Right atrium auricular region (tissue), 2 donors: ENCODE results near the gene ARG1. TPM values are rescaled to one million over a fixed set of nuclear protein-coding genes. Genes with fewer than 3 reads are reported as not detected.

Experiments used
- DNase-seq: peaks from one replicate; pipeline ENCODE4 v3.0.0-alpha.2; 2019; ENCODE audit warnings: low spot score
- H3K27ac ChIP-seq, 2 donors: fragments of 200-600 bp; sonication (generic); 1 replicate in 1 of 2; 2 replicates in 1 of 2; pipeline ENCODE4 v1.5.1; 2016 to 2019
- H3K27me3 ChIP-seq, 2 donors: fragments of 200-600 bp; sonication (generic); one replicate each; pipeline versions ENCODE4 v1.5.1 to v1.6.0; 2017 to 2019
- H3K36me3 ChIP-seq: fragments of 200-600 bp; sonication (generic); one replicate; pipeline ENCODE4 v1.5.1; 2016
- H3K4me1 ChIP-seq, 2 donors: fragments of 200-600 bp; sonication (generic); one replicate each; pipeline versions ENCODE4 v1.5.1 to v1.6.0; 2017 to 2019
- H3K4me3 ChIP-seq, 2 donors: fragments of 200-600 bp; sonication (generic); 1 replicate in 1 of 2; 2 replicates in 1 of 2; pipeline ENCODE4 v1.5.1; 2017 to 2019; ENCODE audit warnings: mild to moderate bottlenecking in 1 of 2, moderate library complexity in 1 of 2
- H3K9me3 ChIP-seq, 2 donors: fragments of 200-600 bp; sonication (generic); one replicate each; pipeline ENCODE4 v1.5.1; 2019
- total RNA-seq, 2 donors: library from RNA; depleted of rRNA; stranded (reverse); fragments of >200 nt; gene quantifications; one replicate each; pipeline ENCODE4 v1.1.0, GENCODE V29; 2016
- TF ChIP-seq, protein P1 (sequence below), 2 donors: fragments of 200-600 bp; sonication (generic); IDR thresholded peaks; one replicate each; pipeline ENCODE4 v1.5.1; 2019; ENCODE audit warnings: antibody characterized with exemption in 2 of 2

Gene ARG1
- total RNA-seq, 2 donors from 2014 or later: 0.30 to 1.1 TPM

DNA sequence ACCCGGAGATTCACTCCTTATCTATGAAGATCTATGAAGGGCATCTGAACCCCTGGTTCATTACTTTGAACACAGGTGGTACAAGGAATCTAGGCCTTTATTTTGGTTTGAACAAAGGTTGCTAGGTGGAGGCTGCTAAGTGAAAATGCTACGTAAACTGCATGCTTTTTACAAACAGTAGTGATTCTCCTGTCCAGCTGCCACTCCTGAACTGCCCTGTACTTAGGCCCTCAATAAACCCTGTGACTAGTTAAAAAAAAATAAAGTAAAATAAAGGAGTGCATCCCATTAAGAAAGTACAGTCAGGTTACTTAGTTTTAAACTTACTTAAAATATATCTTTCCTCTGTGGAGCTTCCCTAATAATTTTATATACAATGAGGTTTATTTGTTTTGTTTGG, 27.7 kb upstream of the ARG1 start:
- Histone ChIP-seq H3K27me3 (no peaks in the 10 kb centered on the region), H3K4me1 (no peaks in the 10 kb centered on the region), H3K9me3 (no peaks in the 10 kb centered on the region), H3K4me3 (no peak overlapping the region), H3K27ac (no peak overlapping the region), H3K36me3 (no peaks in the 10 kb centered on the region)
- TF ChIP-seq, protein P1, sequence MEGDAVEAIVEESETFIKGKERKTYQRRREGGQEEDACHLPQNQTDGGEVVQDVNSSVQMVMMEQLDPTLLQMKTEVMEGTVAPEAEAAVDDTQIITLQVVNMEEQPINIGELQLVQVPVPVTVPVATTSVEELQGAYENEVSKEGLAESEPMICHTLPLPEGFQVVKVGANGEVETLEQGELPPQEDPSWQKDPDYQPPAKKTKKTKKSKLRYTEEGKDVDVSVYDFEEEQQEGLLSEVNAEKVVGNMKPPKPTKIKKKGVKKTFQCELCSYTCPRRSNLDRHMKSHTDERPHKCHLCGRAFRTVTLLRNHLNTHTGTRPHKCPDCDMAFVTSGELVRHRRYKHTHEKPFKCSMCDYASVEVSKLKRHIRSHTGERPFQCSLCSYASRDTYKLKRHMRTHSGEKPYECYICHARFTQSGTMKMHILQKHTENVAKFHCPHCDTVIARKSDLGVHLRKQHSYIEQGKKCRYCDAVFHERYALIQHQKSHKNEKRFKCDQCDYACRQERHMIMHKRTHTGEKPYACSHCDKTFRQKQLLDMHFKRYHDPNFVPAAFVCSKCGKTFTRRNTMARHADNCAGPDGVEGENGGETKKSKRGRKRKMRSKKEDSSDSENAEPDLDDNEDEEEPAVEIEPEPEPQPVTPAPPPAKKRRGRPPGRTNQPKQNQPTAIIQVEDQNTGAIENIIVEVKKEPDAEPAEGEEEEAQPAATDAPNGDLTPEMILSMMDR (IDR thresholded peaks at IDR 0.05): no peak
- no peak for DNase-seq

DNA sequence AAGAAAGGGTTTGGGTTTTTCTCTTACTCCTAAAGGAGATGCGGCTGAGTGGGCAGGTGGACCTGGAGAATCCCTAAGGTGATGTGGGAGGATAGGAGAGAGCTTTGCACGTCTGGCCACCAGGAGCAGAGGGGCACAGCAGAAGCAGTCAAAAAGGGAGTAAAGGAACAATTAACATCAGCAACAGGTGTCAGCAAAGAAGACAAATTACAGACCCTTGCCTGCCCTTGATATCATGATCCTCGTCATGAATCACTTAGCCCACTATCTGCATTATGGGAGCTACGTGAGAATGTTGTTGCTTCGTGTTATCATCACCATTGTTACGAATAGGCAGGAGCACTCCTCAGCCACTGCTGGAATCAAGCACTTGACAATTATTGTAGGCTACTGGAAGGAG, 25.5 kb upstream of the ARG1 start:
- Histone ChIP-seq H3K4me3 (no peak overlapping the region), H3K27me3 (no peaks in the 10 kb centered on the region), H3K27ac (no peak overlapping the region), H3K36me3 (no peaks in the 10 kb centered on the region), H3K9me3 (no peaks in the 10 kb centered on the region), H3K4me1 (no peaks in the 10 kb centered on the region)
- no peak for DNase-seq
- TF ChIP-seq, protein P1 (IDR thresholded peaks at IDR 0.05): no peak

DNA sequence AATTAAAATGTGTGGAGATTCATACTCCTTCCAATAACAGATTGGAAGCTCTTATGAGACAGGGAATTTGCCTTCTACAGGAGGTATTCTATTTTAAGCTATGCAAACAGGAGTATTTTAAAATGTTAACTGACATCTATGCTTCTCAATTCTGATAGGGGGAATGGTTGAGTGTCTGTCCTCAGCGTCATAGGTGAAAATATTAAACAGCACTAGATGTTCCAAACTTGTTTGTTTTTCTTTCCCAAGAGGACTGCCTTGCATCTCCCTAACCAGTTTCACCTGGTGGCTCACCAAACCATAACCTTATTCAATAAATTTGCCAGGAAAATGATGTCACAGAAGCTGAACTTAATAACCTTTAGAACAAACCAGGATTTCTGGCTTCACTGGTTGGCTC, 24.6 kb upstream of the ARG1 start:
- Histone ChIP-seq H3K4me1 (no peaks in the 10 kb centered on the region), H3K27ac (no peak overlapping the region), H3K9me3 (no peaks in the 10 kb centered on the region), H3K36me3 (no peaks in the 10 kb centered on the region), H3K4me3 (no peak overlapping the region), H3K27me3 (no peaks in the 10 kb centered on the region)
- TF ChIP-seq, protein P1 (IDR thresholded peaks at IDR 0.05): no peak
- no peak for DNase-seq

DNA sequence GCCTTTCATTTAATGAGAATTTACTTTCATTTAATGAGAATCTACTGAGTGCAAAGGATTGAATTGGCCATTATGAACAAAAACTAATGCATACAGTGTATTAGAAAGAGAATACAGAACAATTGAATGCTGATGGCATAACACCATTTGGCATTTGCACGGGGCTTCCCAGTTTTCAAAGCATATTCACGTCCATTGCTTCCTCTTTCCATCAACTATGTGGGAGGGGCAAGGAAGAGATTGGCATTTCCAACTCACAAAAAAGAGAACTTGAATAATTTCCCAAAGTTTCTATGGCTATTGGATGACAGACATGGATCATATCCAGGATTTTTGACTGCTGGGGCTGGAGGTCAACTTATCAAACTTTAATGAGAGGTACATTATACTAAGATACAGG, 23.2 kb upstream of the ARG1 start:
- TF ChIP-seq, protein P1 (IDR thresholded peaks at IDR 0.05): no peak
- Histone ChIP-seq H3K4me3 (no peak overlapping the region), H3K4me1 (no peaks in the 10 kb centered on the region), H3K27me3 (no peaks in the 10 kb centered on the region), H3K27ac (no peak overlapping the region), H3K9me3 (no peaks in the 10 kb centered on the region), H3K36me3 (no peaks in the 10 kb centered on the region)
- DNase-seq: no peak

DNA sequence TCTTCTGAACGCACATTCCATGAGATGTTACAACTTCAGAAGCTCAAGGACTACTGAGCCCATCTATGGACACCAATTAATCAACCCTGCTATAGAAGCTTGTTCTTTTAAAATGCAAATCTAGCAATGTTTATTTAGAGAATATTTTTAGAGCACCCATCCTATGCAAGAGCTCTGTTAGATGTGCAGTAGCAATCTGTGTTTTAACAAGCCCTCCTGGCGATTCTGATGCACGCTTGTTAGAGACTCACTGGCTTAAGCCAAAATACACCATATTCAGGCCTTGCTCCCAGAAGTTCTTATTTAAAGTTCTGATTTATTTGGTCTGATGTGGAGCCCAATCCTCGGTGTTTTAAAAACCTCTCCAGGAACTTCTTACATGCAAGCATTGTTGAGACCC, 21.1 kb upstream of the ARG1 start:
- Histone ChIP-seq H3K27me3 (no peaks in the 10 kb centered on the region), H3K27ac (no peak overlapping the region), H3K9me3 (no peaks in the 10 kb centered on the region), H3K4me1 (no peaks in the 10 kb centered on the region), H3K4me3 (no peak overlapping the region), H3K36me3 (no peaks in the 10 kb centered on the region)
- no peak for DNase-seq
- TF ChIP-seq, protein P1 (IDR thresholded peaks at IDR 0.05): no peak

DNA sequence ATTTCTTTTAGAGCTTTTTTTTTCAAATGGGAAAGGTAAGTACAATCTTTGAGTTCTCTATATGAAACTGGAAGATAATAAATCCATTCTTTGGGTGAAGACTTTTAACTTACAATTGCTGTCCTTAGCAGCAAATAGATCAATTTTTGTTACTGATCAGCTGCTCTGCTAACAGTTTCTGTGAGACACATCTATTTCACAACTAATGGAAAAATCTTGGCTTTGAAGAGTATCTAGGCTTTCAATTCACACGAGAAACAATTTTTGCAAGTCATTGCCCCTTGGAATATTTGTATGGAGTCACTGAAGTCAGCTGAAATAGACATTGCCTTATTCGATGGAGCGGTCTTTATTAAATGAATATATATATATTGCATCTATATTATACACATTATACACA, 20.5 kb upstream of the ARG1 start:
- Histone ChIP-seq H3K27ac (no peak overlapping the region), H3K36me3 (no peaks in the 10 kb centered on the region), H3K27me3 (no peaks in the 10 kb centered on the region), H3K9me3 (no peaks in the 10 kb centered on the region), H3K4me1 (no peaks in the 10 kb centered on the region), H3K4me3 (no peak overlapping the region)
- no peak for DNase-seq
- TF ChIP-seq, protein P1 (IDR thresholded peaks at IDR 0.05): no peak
